ENCODE data around the gene KASH5. TPM values are rescaled to one million over a fixed set of nuclear protein-coding genes. Genes with fewer than 3 reads are reported as not detected.

Gene KASH5
- total and polyA plus RNA-seq, 2 experiments from 2014 or later = 0.44 TPM; not detected in 1

- Histone ChIP-seq H3K4me2 (no peak overlapping the region), H3K4me1 (ENCODE audit: insufficient read depth) (peaks cover 20% of the 10 kb centered on the region), H3F3A (replicated peaks; ENCODE audit: low read depth) (peaks cover 8% of the 10 kb centered on the region; the same call in 1 of the 2 replicates), H2AFZ (no peak overlapping the region), H3K27ac (ENCODE audit: low read depth) (no peak overlapping the region), H3K4me3 (no peak overlapping the region), H3K9me2 (ENCODE audit: insufficient read depth) (no peaks in the 10 kb centered on the region), H3K27me3 (ENCODE audit: insufficient read depth) (no peaks in the 10 kb centered on the region), H3K36me3 (ENCODE audit: insufficient read depth) (no peaks in the 10 kb centered on the region), H4K20me1 (replicated peaks; ENCODE audit: insufficient read depth) (no peaks in the 10 kb centered on the region), H3K79me2 (replicated peaks; ENCODE audit: insufficient read depth) (no peaks in the 10 kb centered on the region)
- H3K27ac Mint-ChIP-seq = no peak overlapping the region
- peaks cover 22% of the 10 kb centered on the region for H3K27me3 Mint-ChIP-seq (ENCODE audit: insufficient read depth, low read depth, poor library complexity)
- no peak for ATAC-seq
- no peak overlapping the region; the same call in 2 of the 3 replicates for H3K4me3 Mint-ChIP-seq
- H3K4me1 Mint-ChIP-seq = peaks cover 22% of the 10 kb centered on the region
- no peaks in the 10 kb centered on the region; the same call in 2 of the 3 replicates for H3K9me3 Mint-ChIP-seq
- no peak for DNase-seq (ENCODE audit: low spot score)
- TF ChIP-seq ZNF114 (CRISPR knock-in tag; IDR thresholded peaks at IDR 0.05) = no peak
- TF ChIP-seq EZH2 (IDR thresholded peaks at IDR 0.05; ENCODE audit: low read depth, unreplicated experiment) = no peak
- TF ChIP-seq, protein P1, sequence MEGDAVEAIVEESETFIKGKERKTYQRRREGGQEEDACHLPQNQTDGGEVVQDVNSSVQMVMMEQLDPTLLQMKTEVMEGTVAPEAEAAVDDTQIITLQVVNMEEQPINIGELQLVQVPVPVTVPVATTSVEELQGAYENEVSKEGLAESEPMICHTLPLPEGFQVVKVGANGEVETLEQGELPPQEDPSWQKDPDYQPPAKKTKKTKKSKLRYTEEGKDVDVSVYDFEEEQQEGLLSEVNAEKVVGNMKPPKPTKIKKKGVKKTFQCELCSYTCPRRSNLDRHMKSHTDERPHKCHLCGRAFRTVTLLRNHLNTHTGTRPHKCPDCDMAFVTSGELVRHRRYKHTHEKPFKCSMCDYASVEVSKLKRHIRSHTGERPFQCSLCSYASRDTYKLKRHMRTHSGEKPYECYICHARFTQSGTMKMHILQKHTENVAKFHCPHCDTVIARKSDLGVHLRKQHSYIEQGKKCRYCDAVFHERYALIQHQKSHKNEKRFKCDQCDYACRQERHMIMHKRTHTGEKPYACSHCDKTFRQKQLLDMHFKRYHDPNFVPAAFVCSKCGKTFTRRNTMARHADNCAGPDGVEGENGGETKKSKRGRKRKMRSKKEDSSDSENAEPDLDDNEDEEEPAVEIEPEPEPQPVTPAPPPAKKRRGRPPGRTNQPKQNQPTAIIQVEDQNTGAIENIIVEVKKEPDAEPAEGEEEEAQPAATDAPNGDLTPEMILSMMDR (conservative IDR thresholded peaks at IDR 0.05; ENCODE audit: low read depth in 2 of 2) = no peak
- TF ChIP-seq, protein P2, sequence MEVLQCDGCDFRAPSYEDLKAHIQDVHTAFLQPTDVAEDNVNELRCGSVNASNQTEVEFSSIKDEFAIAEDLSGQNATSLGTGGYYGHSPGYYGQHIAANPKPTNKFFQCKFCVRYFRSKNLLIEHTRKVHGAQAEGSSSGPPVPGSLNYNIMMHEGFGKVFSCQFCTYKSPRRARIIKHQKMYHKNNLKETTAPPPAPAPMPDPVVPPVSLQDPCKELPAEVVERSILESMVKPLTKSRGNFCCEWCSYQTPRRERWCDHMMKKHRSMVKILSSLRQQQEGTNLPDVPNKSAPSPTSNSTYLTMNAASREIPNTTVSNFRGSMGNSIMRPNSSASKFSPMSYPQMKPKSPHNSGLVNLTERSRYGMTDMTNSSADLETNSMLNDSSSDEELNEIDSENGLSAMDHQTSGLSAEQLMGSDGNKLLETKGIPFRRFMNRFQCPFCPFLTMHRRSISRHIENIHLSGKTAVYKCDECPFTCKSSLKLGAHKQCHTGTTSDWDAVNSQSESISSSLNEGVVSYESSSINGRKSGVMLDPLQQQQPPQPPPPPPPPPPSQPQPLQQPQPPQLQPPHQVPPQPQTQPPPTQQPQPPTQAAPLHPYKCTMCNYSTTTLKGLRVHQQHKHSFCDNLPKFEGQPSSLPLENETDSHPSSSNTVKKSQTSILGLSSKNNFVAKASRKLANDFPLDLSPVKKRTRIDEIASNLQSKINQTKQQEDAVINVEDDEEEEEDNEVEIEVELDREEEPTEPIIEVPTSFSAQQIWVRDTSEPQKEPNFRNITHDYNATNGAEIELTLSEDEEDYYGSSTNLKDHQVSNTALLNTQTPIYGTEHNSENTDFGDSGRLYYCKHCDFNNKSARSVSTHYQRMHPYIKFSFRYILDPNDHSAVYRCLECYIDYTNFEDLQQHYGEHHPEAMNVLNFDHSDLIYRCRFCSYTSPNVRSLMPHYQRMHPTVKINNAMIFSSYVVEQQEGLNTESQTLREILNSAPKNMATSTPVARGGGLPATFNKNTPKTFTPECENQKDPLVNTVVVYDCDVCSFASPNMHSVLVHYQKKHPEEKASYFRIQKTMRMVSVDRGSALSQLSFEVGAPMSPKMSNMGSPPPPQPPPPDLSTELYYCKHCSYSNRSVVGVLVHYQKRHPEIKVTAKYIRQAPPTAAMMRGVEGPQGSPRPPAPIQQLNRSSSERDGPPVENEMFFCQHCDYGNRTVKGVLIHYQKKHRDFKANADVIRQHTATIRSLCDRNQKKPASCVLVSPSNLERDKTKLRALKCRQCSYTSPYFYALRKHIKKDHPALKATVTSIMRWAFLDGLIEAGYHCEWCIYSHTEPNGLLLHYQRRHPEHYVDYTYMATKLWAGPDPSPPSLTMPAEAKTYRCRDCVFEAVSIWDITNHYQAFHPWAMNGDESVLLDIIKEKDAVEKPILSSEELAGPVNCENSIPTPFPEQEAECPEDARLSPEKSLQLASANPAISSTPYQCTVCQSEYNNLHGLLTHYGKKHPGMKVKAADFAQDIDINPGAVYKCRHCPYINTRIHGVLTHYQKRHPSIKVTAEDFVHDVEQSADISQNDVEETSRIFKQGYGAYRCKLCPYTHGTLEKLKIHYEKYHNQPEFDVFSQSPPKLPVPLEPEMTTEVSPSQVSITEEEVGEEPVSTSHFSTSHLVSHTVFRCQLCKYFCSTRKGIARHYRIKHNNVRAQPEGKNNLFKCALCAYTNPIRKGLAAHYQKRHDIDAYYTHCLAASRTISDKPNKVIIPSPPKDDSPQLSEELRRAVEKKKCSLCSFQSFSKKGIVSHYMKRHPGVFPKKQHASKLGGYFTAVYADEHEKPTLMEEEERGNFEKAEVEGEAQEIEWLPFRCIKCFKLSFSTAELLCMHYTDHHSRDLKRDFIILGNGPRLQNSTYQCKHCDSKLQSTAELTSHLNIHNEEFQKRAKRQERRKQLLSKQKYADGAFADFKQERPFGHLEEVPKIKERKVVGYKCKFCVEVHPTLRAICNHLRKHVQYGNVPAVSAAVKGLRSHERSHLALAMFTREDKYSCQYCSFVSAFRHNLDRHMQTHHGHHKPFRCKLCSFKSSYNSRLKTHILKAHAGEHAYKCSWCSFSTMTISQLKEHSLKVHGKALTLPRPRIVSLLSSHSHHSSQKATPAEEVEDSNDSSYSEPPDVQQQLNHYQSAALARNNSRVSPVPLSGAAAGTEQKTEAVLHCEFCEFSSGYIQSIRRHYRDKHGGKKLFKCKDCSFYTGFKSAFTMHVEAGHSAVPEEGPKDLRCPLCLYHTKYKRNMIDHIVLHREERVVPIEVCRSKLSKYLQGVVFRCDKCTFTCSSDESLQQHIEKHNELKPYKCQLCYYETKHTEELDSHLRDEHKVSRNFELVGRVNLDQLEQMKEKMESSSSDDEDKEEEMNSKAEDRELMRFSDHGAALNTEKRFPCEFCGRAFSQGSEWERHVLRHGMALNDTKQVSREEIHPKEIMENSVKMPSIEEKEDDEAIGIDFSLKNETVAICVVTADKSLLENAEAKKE (CRISPR knock-in tag; IDR thresholded peaks at IDR 0.05) = no peak
- no peak for TF ChIP-seq ZNF331 (CRISPR knock-in tag; IDR thresholded peaks at IDR 0.05; ENCODE audit: low read depth)
- H3K36me3 Mint-ChIP-seq (ENCODE audit: low read depth) = no peaks in the 10 kb centered on the region
Observed at GRCh38 chr19:49407482-49408015, 19.5 kb downstream of the KASH5 start.

All from GM23338 (cell line).